IMR-90 (cell line): Measurements from ENCODE around the gene TVP23A. TPM values are rescaled to one million over a fixed set of nuclear protein-coding genes. Genes with fewer than 3 reads are reported as not detected.

ENCODE experiments used
- ELK1 ChIP-seq: fragments of 150-350 bp; IDR thresholded peaks from 2 replicates; pipeline ENCODE4 v1.6.1; 2016; ENCODE audit warnings: low read depth, mild to moderate bottlenecking, low read length, moderate library complexity, borderline replicate concordance
- microRNA-seq, 2 experiments: library from miRNA; stranded (forward) in 1 of 2; unstranded in 1 of 2; fragments of 10-50 nt in 1 of 2; fragments of <30 nt in 1 of 2; gene quantifications in 1 of 2; microRNA quantifications in 1 of 2; one replicate each; pipeline versions ENCODE3 to v1.1.0; 2013 to 2020; ENCODE audit not compliant: insufficient read depth in 1 of 2, insufficient read length in 1 of 2, unreplicated experiment in 1 of 2
- polyA plus RNA-seq, 3 experiments: library from polyadenylated mRNA; depleted of rRNA; stranded (reverse); fragments of >200 nt; gene quantifications; 2 replicates each; pipeline ENCODE4 v1.2.3, GENCODE V29; 2012; ENCODE audit warnings: low replicate concordance in 1 of 3
- small RNA-seq, 5 experiments: library from RNA; depleted of rRNA; stranded (forward); fragments of <200 nt; gene quantifications; one replicate each; pipeline ENCODE3, GENCODE V24; 2012
- total RNA-seq: library from RNA; depleted of rRNA; stranded (reverse); fragments of >200 nt; gene quantifications from 2 replicates; pipeline ENCODE4 v1.2.3, GENCODE V29; 2012; rRNA removed

TVP23A gene
- total and polyA plus RNA-seq, 2 of the 4 experiments (the other 2 are of a cell fraction) = not detected

GRCh38 chr16:10728003-10728887 lies 90.3 kb downstream of the TVP23A start (continued):
- no peak for TF ChIP-seq ELK1

Small RNA genes lying within 50 kb of the gene (microRNA-seq; reads per million reads assigned to microRNA genes)
- gene MTND4LP24 (ENCODE audit: insufficient read depth, insufficient read length) (not detected), gene MTND6P33 (ENCODE audit: insufficient read depth, insufficient read length) (not detected)

Small RNA genes lying within 50 kb of the gene (small RNA-seq; reads per million reads assigned to genes)
- gene MTND4LP24 (0 reads per million in 5 experiments), gene MTND6P33 (0 to 0.08 (median 0) reads per million in 5 experiments)

Other genes with a start within 250 kb of the TVP23A start
- 17.8 and 18.3 TPM in 2 replicates for gene EMP2, start 238.2 kb downstream of the TVP23A start, total RNA-seq
- 13.8 and 16.3 TPM in 2 replicates for gene EMP2, start 238.2 kb downstream of the TVP23A start, polyA plus RNA-seq (2012; rRNA removed)
- gene TEKT5, start 123.9 kb downstream of the TVP23A start, total RNA-seq = not detected in 2 replicates
- gene TEKT5, start 123.9 kb downstream of the TVP23A start, polyA plus RNA-seq (2012; rRNA removed) = 0.17 and 0.26 TPM in 2 replicates
- 28.0 and 29.7 TPM in 2 replicates for gene NUBP1, start 75.0 kb downstream of the TVP23A start, total RNA-seq
- gene NUBP1, start 75.0 kb downstream of the TVP23A start, polyA plus RNA-seq (2012; rRNA removed) = 30.6 and 31.5 TPM in 2 replicates
- not detected in 2 replicates for gene CIITA, start 58.4 kb upstream of the TVP23A start, total RNA-seq
- gene CIITA, start 58.4 kb upstream of the TVP23A start, polyA plus RNA-seq (2012; rRNA removed) = 0.04 and 0.10 TPM in 2 replicates
- gene DEXI, start 123.7 kb upstream of the TVP23A start, total RNA-seq = 43.7 and 44.4 TPM in 2 replicates
- gene DEXI, start 123.7 kb upstream of the TVP23A start, polyA plus RNA-seq (2012; rRNA removed) = 62.5 and 63.6 TPM in 2 replicates
- 16.5 and 18.3 TPM in 2 replicates for gene CLEC16A, start 125.8 kb upstream of the TVP23A start, total RNA-seq
- gene CLEC16A, start 125.8 kb upstream of the TVP23A start, polyA plus RNA-seq (2012; rRNA removed) = 15.4 and 15.9 TPM in 2 replicates